ENCODE measurements around the gene TWIST1.

Gene TWIST1

GRCh38 chr7:19106241-19107080 lies 11.0 kb downstream of the TWIST1 start:
- Histone ChIP-seq H3K9me3 (ENCODE audit: control insufficient read depth, insufficient read depth, low read length) (no peaks in the 10 kb centered on the region), H3K4me3 (ENCODE audit: low read length) (no peak overlapping the region; the same call in 1 of the 2 replicates), H3K36me3 (ENCODE audit: control insufficient read depth, insufficient read depth, low read length) (no peaks in the 10 kb centered on the region), H3K27ac (ENCODE audit: low read length) (no peak overlapping the region), H3K27me3 (ENCODE audit: control insufficient read depth, insufficient read depth, low read length) (peaks cover 58% of the 10 kb centered on the region), H3K4me1 (ENCODE audit: control insufficient read depth, insufficient read depth, low read length) (peaks cover 4% of the 10 kb centered on the region; the same call in 1 of the 2 replicates)
- DNase-seq (ENCODE audit: low read depth, low spot score), result no peak
- no CpG with 5 or more reads among the region's 49 CpGs for WGBS (ENCODE audit: insufficient coverage, insufficient read length)

- peaks cover 1% of the 10 kb centered on the region; the same call in 1 of the 2 replicates for H3K4me1 ChIP-seq (ENCODE audit: control insufficient read depth, insufficient read depth, low read length)
- H3K27me3 ChIP-seq (ENCODE audit: control insufficient read depth, insufficient read depth, low read length), result peaks cover 49% of the 10 kb centered on the region
- H3K27ac ChIP-seq (ENCODE audit: low read length), result no peak overlapping the region
- no CpG with 5 or more reads among the region's 4 CpGs for WGBS (ENCODE audit: insufficient coverage, insufficient read length)
- H3K4me3 ChIP-seq (ENCODE audit: low read length), result no peak overlapping the region
- no peak for DNase-seq (ENCODE audit: low read depth, low spot score)
- no peaks in the 10 kb centered on the region for H3K9me3 ChIP-seq (ENCODE audit: control insufficient read depth, insufficient read depth, low read length)
- no peaks in the 10 kb centered on the region for H3K36me3 ChIP-seq (ENCODE audit: control insufficient read depth, insufficient read depth, low read length)
These were observed 11.9 kb downstream of the TWIST1 start for GRCh38 chr7:19105546-19105945.

GRCh38 chr7:19104811-19105210 lies 12.6 kb downstream of the TWIST1 start:
- no CpG with 5 or more reads among the region's 4 CpGs for WGBS (ENCODE audit: insufficient coverage, insufficient read length)
- peaks cover 42% of the 10 kb centered on the region for H3K27me3 ChIP-seq (ENCODE audit: control insufficient read depth, insufficient read depth, low read length)
- H3K36me3 ChIP-seq (ENCODE audit: control insufficient read depth, insufficient read depth, low read length), result no peaks in the 10 kb centered on the region
- no peak overlapping the region for H3K4me3 ChIP-seq (ENCODE audit: low read length)
- H3K9me3 ChIP-seq (ENCODE audit: control insufficient read depth, insufficient read depth, low read length), result no peaks in the 10 kb centered on the region
- no peaks in the 10 kb centered on the region; the same call in 1 of the 2 replicates for H3K4me1 ChIP-seq (ENCODE audit: control insufficient read depth, insufficient read depth, low read length)
- no peak for DNase-seq (ENCODE audit: low read depth, low spot score)
- H3K27ac ChIP-seq (ENCODE audit: low read length), result no peak overlapping the region

- Histone ChIP-seq H3K4me1 (ENCODE audit: control insufficient read depth, insufficient read depth, low read length) (no peaks in the 10 kb centered on the region), H3K4me3 (ENCODE audit: low read length) (no peak overlapping the region), H3K27me3 (ENCODE audit: control insufficient read depth, insufficient read depth, low read length) (peaks cover 32% of the 10 kb centered on the region), H3K36me3 (ENCODE audit: control insufficient read depth, insufficient read depth, low read length) (no peaks in the 10 kb centered on the region), H3K27ac (ENCODE audit: low read length) (no peak overlapping the region), H3K9me3 (ENCODE audit: control insufficient read depth, insufficient read depth, low read length) (no peaks in the 10 kb centered on the region)
- no CpG with 5 or more reads among the region's 4 CpGs for WGBS (ENCODE audit: insufficient coverage, insufficient read length)
- no peak for DNase-seq (ENCODE audit: low read depth, low spot score)
These were observed 14.6 kb downstream of the TWIST1 start for GRCh38 chr7:19102884-19103283.

GRCh38 chr7:19101909-19102308 lies 15.5 kb downstream of the TWIST1 start:
- Histone ChIP-seq H3K4me3 (ENCODE audit: low read length) (no peak overlapping the region), H3K27me3 (ENCODE audit: control insufficient read depth, insufficient read depth, low read length) (peaks cover 25% of the 10 kb centered on the region), H3K36me3 (ENCODE audit: control insufficient read depth, insufficient read depth, low read length) (no peaks in the 10 kb centered on the region), H3K27ac (ENCODE audit: low read length) (no peak overlapping the region), H3K9me3 (ENCODE audit: control insufficient read depth, insufficient read depth, low read length) (no peaks in the 10 kb centered on the region), H3K4me1 (ENCODE audit: control insufficient read depth, insufficient read depth, low read length) (no peaks in the 10 kb centered on the region)
- WGBS (ENCODE audit: insufficient coverage, insufficient read length), result no CpG with 5 or more reads among the region's 2 CpGs
- DNase-seq (ENCODE audit: low read depth, low spot score), result no peak

GRCh38 chr7:19101472-19101871 lies 16.0 kb downstream of the TWIST1 start:
- H3K27ac ChIP-seq (ENCODE audit: low read length), result no peak overlapping the region
- no CpG with 5 or more reads among the region's 1 CpG for WGBS (ENCODE audit: insufficient coverage, insufficient read length)
- H3K4me1 ChIP-seq (ENCODE audit: control insufficient read depth, insufficient read depth, low read length), result no peaks in the 10 kb centered on the region
- no peaks in the 10 kb centered on the region for H3K9me3 ChIP-seq (ENCODE audit: control insufficient read depth, insufficient read depth, low read length)
- H3K36me3 ChIP-seq (ENCODE audit: control insufficient read depth, insufficient read depth, low read length), result no peaks in the 10 kb centered on the region
- DNase-seq (ENCODE audit: low read depth, low spot score), result no peak
- peaks cover 21% of the 10 kb centered on the region for H3K27me3 ChIP-seq (ENCODE audit: control insufficient read depth, insufficient read depth, low read length)
- no peak overlapping the region for H3K4me3 ChIP-seq (ENCODE audit: low read length)

GRCh38 chr7:19099924-19100323 lies 17.5 kb downstream of the TWIST1 start:
- H3K36me3 ChIP-seq (ENCODE audit: control insufficient read depth, insufficient read depth, low read length), result no peaks in the 10 kb centered on the region
- no peak overlapping the region for H3K4me3 ChIP-seq (ENCODE audit: low read length)
- no peak overlapping the region for H3K27ac ChIP-seq (ENCODE audit: low read length)
- H3K4me1 ChIP-seq (ENCODE audit: control insufficient read depth, insufficient read depth, low read length), result no peaks in the 10 kb centered on the region
- H3K27me3 ChIP-seq (ENCODE audit: control insufficient read depth, insufficient read depth, low read length), result peaks cover 7% of the 10 kb centered on the region
- DNase-seq (ENCODE audit: low read depth, low spot score), result no peak
- no peaks in the 10 kb centered on the region for H3K9me3 ChIP-seq (ENCODE audit: control insufficient read depth, insufficient read depth, low read length)
- WGBS (ENCODE audit: insufficient coverage, insufficient read length), result no CpG with 5 or more reads among the region's 2 CpGs

GRCh38 chr7:19099194-19099593 lies 18.2 kb downstream of the TWIST1 start:
- WGBS (ENCODE audit: insufficient coverage, insufficient read length), result no CpG with 5 or more reads among the region's 3 CpGs
- Histone ChIP-seq H3K4me1 (ENCODE audit: control insufficient read depth, insufficient read depth, low read length) (no peaks in the 10 kb centered on the region), H3K9me3 (ENCODE audit: control insufficient read depth, insufficient read depth, low read length) (no peaks in the 10 kb centered on the region), H3K36me3 (ENCODE audit: control insufficient read depth, insufficient read depth, low read length) (no peaks in the 10 kb centered on the region), H3K4me3 (ENCODE audit: low read length) (no peak overlapping the region), H3K27me3 (ENCODE audit: control insufficient read depth, insufficient read depth, low read length) (peaks cover 2% of the 10 kb centered on the region), H3K27ac (ENCODE audit: low read length) (no peak overlapping the region)
- no peak for DNase-seq (ENCODE audit: low read depth, low spot score)

GRCh38 chr7:19098510-19098909 lies 18.9 kb downstream of the TWIST1 start:
- peaks cover 2% of the 10 kb centered on the region; the same call in 1 of the 2 replicates for H3K27me3 ChIP-seq (ENCODE audit: control insufficient read depth, insufficient read depth, low read length)
- no peak overlapping the region for H3K4me3 ChIP-seq (ENCODE audit: low read length)
- no peak overlapping the region for H3K27ac ChIP-seq (ENCODE audit: low read length)
- no peak for DNase-seq (ENCODE audit: low read depth, low spot score)
- H3K36me3 ChIP-seq (ENCODE audit: control insufficient read depth, insufficient read depth, low read length), result no peaks in the 10 kb centered on the region
- no CpG with 5 or more reads among the region's 1 CpG for WGBS (ENCODE audit: insufficient coverage, insufficient read length)
- no peaks in the 10 kb centered on the region for H3K4me1 ChIP-seq (ENCODE audit: control insufficient read depth, insufficient read depth, low read length)
- no peaks in the 10 kb centered on the region for H3K9me3 ChIP-seq (ENCODE audit: control insufficient read depth, insufficient read depth, low read length)

GRCh38 chr7:19097165-19098055 lies 20.0 kb downstream of the TWIST1 start:
- no peaks in the 10 kb centered on the region for H3K4me1 ChIP-seq (ENCODE audit: control insufficient read depth, insufficient read depth, low read length)
- no peaks in the 10 kb centered on the region for H3K27me3 ChIP-seq (ENCODE audit: control insufficient read depth, insufficient read depth, low read length)
- H3K27ac ChIP-seq (ENCODE audit: low read length), result no peak overlapping the region
- no peaks in the 10 kb centered on the region for H3K9me3 ChIP-seq (ENCODE audit: control insufficient read depth, insufficient read depth, low read length)
- WGBS (ENCODE audit: insufficient coverage, insufficient read length), result no CpG with 5 or more reads among the region's 9 CpGs
- no peaks in the 10 kb centered on the region for H3K36me3 ChIP-seq (ENCODE audit: control insufficient read depth, insufficient read depth, low read length)
- no peak overlapping the region for H3K4me3 ChIP-seq (ENCODE audit: low read length)
- no peak for DNase-seq (ENCODE audit: low read depth, low spot score)
